Left ventricle myocardium inferior (tissue), 1 donor: ENCODE measurements around the gene ACAT2. TPM values are rescaled to one million over a fixed set of nuclear protein-coding genes. Genes with fewer than 3 reads are reported as not detected.
A peak's percentile ranks its signal among the peaks of the same experiment; 100 is the strongest.
"Not testable (repeated sequence)": the region's sequence is repeated elsewhere in the genome, so short reads cannot be mapped to it uniquely, and the experiment has no call there.

Source experiments
- DNase-seq: peaks from one replicate; pipeline ENCODE4 v3.0.0-alpha.2; 2020
- H3K27ac ChIP-seq: fragments of 200-600 bp; replicated peaks from 2 replicates; pipeline ENCODE4 v1.8.0; 2021
- H3K27me3 ChIP-seq: fragments of 200-600 bp; 2 replicates; pipeline ENCODE4 v1.8.0; 2021; ENCODE audit warnings: low read depth
- H3K36me3 ChIP-seq: fragments of 200-600 bp; 2 replicates; pipeline ENCODE4 v1.8.0; 2021
- H3K4me1 ChIP-seq: fragments of 200-600 bp; 2 replicates; pipeline ENCODE4 v1.8.0; 2021
- H3K4me3 ChIP-seq: fragments of 200-600 bp; 2 replicates; pipeline ENCODE4 v1.8.0; 2021; ENCODE audit warnings: mild to moderate bottlenecking, moderate library complexity
- H3K9me3 ChIP-seq: fragments of 200-600 bp; replicated peaks from 2 replicates; pipeline ENCODE4 v1.8.0; 2021
- intact Hi-C: fragments of 100-400 bp; cut with micrococcal nuclease; formaldehyde crosslinking; loops from one replicate; pipeline ENCODE4 v1.11.0; 2022
- total RNA-seq: library from RNA; stranded (reverse); fragmentation: NEBNext Ultra II Directional; extraction: Animal tissue kit (Norgen Biotek cat#: 25700); gene quantifications from one replicate; pipeline ENCODE4 v1.2.1, GENCODE V29; 2021
- TF ChIP-seq, protein P1 (sequence below): fragments of 200-600 bp; IDR thresholded peaks from 2 replicates; pipeline ENCODE4 v1.8.0; 2021; ENCODE audit warnings: antibody characterized with exemption, mild to moderate bottlenecking, borderline replicate concordance
- donor health status: DM: no; HTN: yes; CAD: no; lungs with severe emphysema.

ACAT2 gene
- total RNA-seq, 1 donor from 2014 or later: 5.2 TPM

DNA sequence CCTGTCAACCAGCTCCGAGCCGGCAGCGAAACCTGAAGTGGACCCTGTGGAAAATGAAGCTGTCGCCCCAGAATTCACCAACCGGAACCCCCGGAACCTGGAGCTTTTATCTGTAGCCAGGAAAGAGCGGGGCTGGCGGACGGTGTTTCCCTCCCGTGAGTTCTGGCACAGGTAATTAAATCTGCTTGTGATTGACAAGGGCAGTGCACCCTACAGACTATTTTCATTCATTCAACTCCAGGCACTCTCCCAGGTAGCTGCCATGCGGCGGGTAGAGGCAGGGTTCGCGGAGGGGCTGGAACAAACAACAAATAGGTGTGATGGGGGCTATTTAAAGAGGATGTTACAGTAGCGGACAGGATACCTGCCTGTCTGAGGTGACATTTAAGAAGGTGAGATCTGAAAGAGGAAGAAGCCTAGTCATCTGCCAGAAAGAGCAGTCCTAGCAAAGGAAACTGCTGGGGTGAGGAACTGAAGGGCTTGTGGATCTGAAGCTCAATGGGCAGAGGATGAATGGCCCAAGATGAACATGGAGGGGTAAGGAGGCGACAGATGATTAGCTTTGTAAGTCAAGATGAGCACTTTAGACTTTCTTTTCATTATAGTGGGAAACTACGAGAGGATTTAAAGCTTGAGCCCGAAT lies 29.2 kb downstream of the ACAT2 start:
- DNase-seq: no peak
- Histone ChIP-seq H3K9me3 (no peaks in the 10 kb centered on the region), H3K36me3 (peaks cover 48% of the 10 kb centered on the region), H3K27me3 (no peaks in the 10 kb centered on the region), H3K27ac (peak overlapping the region; percentile 99), H3K4me3 (peak overlapping the region; percentile 89), H3K4me1 (peaks cover 83% of the 10 kb centered on the region)
- intact Hi-C loops: no loop called here
- TF ChIP-seq, protein P1, sequence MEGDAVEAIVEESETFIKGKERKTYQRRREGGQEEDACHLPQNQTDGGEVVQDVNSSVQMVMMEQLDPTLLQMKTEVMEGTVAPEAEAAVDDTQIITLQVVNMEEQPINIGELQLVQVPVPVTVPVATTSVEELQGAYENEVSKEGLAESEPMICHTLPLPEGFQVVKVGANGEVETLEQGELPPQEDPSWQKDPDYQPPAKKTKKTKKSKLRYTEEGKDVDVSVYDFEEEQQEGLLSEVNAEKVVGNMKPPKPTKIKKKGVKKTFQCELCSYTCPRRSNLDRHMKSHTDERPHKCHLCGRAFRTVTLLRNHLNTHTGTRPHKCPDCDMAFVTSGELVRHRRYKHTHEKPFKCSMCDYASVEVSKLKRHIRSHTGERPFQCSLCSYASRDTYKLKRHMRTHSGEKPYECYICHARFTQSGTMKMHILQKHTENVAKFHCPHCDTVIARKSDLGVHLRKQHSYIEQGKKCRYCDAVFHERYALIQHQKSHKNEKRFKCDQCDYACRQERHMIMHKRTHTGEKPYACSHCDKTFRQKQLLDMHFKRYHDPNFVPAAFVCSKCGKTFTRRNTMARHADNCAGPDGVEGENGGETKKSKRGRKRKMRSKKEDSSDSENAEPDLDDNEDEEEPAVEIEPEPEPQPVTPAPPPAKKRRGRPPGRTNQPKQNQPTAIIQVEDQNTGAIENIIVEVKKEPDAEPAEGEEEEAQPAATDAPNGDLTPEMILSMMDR: no peak

DNA sequence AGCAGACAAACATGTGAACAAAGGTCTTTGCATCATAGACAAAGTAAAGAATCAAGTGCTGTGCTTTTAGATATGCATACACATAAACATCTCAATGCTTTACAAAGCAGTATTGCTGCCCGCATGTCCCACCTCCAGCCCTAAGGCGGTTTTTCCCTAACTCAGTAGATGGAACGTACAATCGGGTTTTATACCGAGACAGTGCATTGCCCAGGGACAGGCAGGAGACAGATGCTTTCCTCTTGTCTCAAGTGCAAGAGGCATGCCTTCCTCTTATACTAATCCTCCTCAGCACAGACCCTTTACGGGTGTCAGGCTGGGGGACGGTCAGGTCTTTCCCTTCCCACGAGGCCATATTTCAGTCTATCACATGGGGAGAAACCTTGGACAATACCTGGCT lies 33.1 kb downstream of the ACAT2 start:
- peaks cover 53% of the 10 kb centered on the region for H3K4me1 ChIP-seq
- H3K9me3 ChIP-seq, DNase-seq, intact Hi-C loops, H3K27ac ChIP-seq, H3K4me3 ChIP-seq, H3K27me3 ChIP-seq: not testable (repeated sequence)
- peaks cover 68% of the 10 kb centered on the region for H3K36me3 ChIP-seq

DNA sequence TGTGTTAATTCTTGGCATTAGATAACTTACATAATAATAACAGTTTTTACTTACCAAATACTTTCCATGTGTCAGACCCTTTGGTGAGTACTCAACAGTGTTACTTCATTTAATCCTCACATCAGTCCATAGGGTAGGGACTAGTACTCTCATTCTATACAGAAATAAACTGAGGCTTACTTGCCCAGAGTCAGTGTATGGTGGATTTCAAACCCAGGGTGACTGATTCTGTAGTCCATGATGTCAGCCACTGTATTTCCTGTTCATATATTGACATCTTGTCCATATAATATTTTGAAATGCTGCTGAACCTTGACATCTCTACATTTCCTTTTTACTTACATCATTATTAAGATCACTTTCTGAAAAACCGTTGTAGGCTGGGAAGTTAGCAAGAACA lies 35.7 kb downstream of the ACAT2 start:
- Histone ChIP-seq H3K36me3 (peaks cover 60% of the 10 kb centered on the region), H3K27ac (no peak overlapping the region), H3K9me3 (no peaks in the 10 kb centered on the region), H3K4me1 (peaks cover 30% of the 10 kb centered on the region), H3K4me3 (no peak overlapping the region), H3K27me3 (no peaks in the 10 kb centered on the region)
- intact Hi-C loops: no loop called here
- TF ChIP-seq, protein P1: no peak
- DNase-seq: no peak

DNA sequence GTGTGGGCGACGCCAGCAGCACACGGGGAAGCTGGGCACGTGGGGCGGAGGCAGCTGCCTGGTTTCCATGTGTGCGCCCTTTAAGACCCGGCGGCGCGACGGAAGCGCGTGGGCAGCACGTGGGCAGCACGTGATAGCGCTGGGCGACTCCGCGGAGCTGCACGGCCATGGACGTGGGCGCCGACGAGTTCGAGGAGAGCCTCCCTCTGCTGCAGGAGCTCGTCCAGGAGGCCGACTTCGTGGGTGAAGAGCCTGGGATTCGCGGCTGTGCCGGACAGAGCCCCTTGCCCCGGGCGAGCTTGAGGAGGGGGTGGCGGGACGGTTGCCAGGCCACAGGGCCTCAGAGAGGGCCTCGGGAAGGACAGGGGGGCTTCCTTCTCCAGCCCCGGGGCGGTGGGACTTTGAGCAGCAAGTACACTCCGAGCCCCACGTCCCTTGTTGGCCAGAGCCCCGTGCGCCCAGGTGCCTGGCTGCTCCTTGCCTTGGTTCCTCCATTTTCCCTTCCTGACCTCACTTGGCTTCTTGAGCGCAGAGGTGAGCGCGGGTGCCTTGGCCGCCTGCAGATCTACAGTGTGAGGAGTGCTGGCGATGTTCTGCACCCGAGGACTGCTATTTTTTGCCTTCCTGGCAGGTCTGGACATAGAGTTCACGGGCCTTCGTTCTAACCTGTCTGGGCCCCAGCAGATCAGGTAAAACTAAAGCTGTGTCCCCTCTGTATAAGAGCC lies 38.5 kb downstream of the ACAT2 start, which contains the start of gene PNLDC1:
Gene PNLDC1 (plus strand): TSS at position 136 of the 725 bp plus-strand sequence. CDS start 32 bp downstream, at position 168.
- DNase-seq: no peak
- intact Hi-C loops: no loop called here
- TF ChIP-seq, protein P1: no peak
- H3K4me1 ChIP-seq: peaks cover 13% of the 10 kb centered on the region
- no peak within 1 kb of the TSS for H3K4me3 ChIP-seq
- H3K27me3 ChIP-seq: no peaks in the 10 kb centered on the region
- H3K9me3 ChIP-seq: no peaks in the 10 kb centered on the region
- no peak within 1 kb of the TSS for H3K27ac ChIP-seq
- H3K36me3 ChIP-seq: peaks cover 43% of the 10 kb centered on the region

DNA sequence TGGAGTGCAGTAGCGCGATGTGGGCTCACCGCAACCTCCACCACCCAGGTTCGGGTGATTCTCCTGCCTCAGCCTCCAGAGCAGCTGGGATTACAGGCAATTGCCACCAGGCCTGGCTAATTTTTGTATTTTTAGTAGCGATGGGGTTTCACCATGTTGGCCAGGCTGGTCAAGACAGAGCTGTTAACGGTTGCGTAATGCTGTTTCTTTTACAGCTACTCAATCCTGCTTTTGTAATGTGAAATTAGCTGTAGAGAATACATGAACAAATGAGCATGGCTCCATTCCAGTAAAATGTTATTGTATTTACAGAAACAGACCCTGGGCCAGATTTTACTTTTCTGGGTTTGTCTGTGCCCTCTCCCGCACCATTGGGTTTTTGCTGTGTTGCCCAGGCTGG lies 40.1 kb downstream of the ACAT2 start:
- no peaks in the 10 kb centered on the region for H3K4me1 ChIP-seq
- intact Hi-C loops: no loop called here
- H3K27me3 ChIP-seq: no peaks in the 10 kb centered on the region
- no peaks in the 10 kb centered on the region for H3K9me3 ChIP-seq
- no peak for DNase-seq
- no peak overlapping the region for H3K4me3 ChIP-seq
- H3K27ac ChIP-seq: no peak overlapping the region
- peaks cover 30% of the 10 kb centered on the region for H3K36me3 ChIP-seq
- TF ChIP-seq, protein P1: no peak

DNA sequence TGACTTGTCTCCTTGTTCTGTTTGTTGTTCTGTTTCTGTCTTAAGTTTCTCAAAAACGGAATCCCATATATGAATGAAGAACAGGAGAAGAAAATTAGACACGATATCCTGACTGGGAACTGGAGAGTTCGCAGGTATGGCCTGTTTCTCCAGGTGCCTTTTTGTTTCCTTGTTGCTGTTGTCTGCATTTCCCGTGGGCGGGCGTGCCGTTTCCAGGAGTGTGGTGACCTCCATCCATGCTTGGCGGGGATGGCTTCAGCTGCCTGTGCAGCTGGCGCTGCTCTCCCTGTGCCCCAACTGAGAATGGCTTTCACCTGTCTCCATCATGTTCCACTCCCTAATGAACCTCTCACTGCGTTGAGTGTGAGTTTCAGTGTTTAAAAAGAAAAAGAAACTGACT lies 42.7 kb downstream of the ACAT2 start:
- no peak overlapping the region for H3K4me3 ChIP-seq
- no peaks in the 10 kb centered on the region for H3K4me1 ChIP-seq

More for the DNA sequence above, 42.7 kb downstream of the ACAT2 start:
- H3K27ac ChIP-seq: no peak overlapping the region
- H3K9me3 ChIP-seq: no peaks in the 10 kb centered on the region
- TF ChIP-seq, protein P1: no peak
- peaks cover 5% of the 10 kb centered on the region for H3K36me3 ChIP-seq
- intact Hi-C loops: no loop called here
- DNase-seq: no peak
- no peaks in the 10 kb centered on the region for H3K27me3 ChIP-seq
